H7 (cell line): Measurements from ENCODE around the gene PIH1D1. TPM values are rescaled to one million over a fixed set of nuclear protein-coding genes. Genes with fewer than 3 reads are reported as not detected.
"Not testable (repeated sequence)": the region's sequence is repeated elsewhere in the genome, so short reads cannot be mapped to it uniquely, and the experiment has no call there.

Experiments
- DNase-seq: peaks from one replicate; pipeline ENCODE4 v3.0.0; 2012
- H3K27me3 ChIP-seq: 2 replicates; pipeline ENCODE4 v1.6.0; 2011; ENCODE audit warnings: mild to moderate bottlenecking, low read length; ENCODE audit not compliant: control insufficient read depth, insufficient read depth
- H3K36me3 ChIP-seq: replicated peaks from 2 replicates; pipeline ENCODE4 v1.5.1; 2011; ENCODE audit warnings: low read length; ENCODE audit not compliant: control insufficient read depth, insufficient read depth
- H3K4me3 ChIP-seq: 2 replicates; pipeline ENCODE4 v1.5.1; 2011; ENCODE audit warnings: low read depth, mild to moderate bottlenecking, control low read depth, low read length, moderate library complexity; ENCODE audit not compliant: insufficient read depth
- total RNA-seq: library from RNA; depleted of rRNA; stranded (reverse); fragments of >200 nt; shearing (Covaris generic); gene quantifications from 2 replicates; pipeline ENCODE4 v1.2.3, GENCODE V29; 2014

The PIH1D1 gene
- total RNA-seq, 1 experiment from 2014 or later = 194 TPM

- Histone ChIP-seq H3K27me3 (no peaks in the 10 kb centered on the region), H3K36me3 (peaks cover 38% of the 10 kb centered on the region), H3K4me3 (peak overlapping the region; percentile 82)
- peak; percentile 40 for DNase-seq
Observed at GRCh38 chr19:49488046-49488862, 36.6 kb upstream of the PIH1D1 start.

- Histone ChIP-seq H3K36me3 (peaks cover 35% of the 10 kb centered on the region), H3K27me3 (no peaks in the 10 kb centered on the region), H3K4me3 (peak within 1 kb of the TSS; percentile 82)
- DNase-seq = peak; percentile 99
Observed at GRCh38 chr19:49487277-49488045, 35.8 kb upstream of the PIH1D1 start, which contains the start of gene RPL13A. Gene RPL13A (plus strand): TSS chr19:49487608. CDS start chr19:49487630, 22 bp downstream.

- Histone ChIP-seq H3K27me3 (no peaks in the 10 kb centered on the region), H3K4me3 (peak overlapping the region; percentile 21), H3K36me3 (peaks cover 32% of the 10 kb centered on the region)
- DNase-seq = no peak
Observed at GRCh38 chr19:49486710-49487276, 35.2 kb upstream of the PIH1D1 start.

DNA sequence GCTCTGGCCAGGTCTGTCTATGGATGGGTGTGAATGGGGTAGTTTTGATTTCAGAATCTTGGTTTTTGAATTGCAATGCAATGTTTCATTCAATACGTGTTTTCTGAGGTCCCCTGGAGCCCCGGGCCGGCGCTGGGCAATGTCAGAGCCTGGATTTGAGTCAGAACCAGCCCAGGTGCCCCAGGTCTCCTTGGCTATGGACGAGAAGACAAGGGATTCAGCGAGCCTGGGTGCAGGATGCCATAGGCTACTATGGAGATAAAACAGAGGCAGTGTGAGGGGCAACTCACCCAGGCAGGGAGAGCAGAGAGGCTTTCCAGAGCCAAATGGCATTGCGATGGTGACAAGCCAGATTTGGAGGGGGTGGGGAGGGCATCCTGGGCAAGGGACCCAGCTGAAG is 34.6 kb upstream of the PIH1D1 start:
- Histone ChIP-seq H3K36me3 (peaks cover 27% of the 10 kb centered on the region), H3K27me3 (no peaks in the 10 kb centered on the region), H3K4me3 (no peak overlapping the region)
- no peak for DNase-seq

- DNase-seq = peak; percentile 31
- Histone ChIP-seq H3K27me3 (no peaks in the 10 kb centered on the region), H3K36me3 (no peaks in the 10 kb centered on the region), H3K4me3 (no peak overlapping the region)
Observed at GRCh38 chr19:49481020-49481683, 29.5 kb upstream of the PIH1D1 start.

DNA sequence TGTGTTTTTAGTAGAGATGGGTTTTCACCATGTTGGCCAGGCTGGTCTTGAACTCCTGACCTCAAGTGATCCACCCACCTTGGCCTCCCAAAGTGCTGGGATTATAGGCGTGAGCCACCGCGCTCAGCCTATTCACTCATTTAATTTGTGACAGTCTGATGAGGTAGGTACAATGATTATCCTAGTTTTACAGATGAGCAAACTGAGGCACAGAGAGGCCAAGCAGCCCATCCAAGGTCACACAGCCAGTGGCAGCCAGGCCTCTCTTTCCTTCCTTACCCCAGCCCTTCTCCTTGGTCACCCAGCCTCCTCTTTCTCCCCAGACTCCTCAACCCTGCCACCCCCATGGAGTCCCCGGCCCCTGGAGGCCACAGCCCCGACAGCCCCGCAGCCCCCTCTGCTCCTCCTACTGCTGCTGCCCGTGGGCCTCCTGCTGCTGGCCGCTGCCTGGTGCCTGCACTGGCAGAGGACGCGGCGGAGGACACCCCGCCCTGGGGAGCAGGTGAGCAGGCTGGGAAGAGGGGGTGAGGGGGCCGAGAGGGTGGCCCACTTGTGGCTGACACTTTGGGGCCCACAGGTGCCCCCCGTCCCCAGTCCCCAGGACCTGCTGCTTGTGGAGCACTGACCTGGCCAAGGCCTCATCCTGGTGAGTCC is 28.5 kb upstream of the PIH1D1 start:
- peak; percentile 36 for DNase-seq

GRCh38 chr19:49475995-49476880 is 24.6 kb upstream of the PIH1D1 start:
- Histone ChIP-seq H3K4me3 (peak overlapping the region; percentile 22), H3K36me3 (no peaks in the 10 kb centered on the region), H3K27me3 (peaks cover 11% of the 10 kb centered on the region)
- DNase-seq = peak; percentile 95

More for the DNA sequence above, 28.5 kb upstream of the PIH1D1 start:
- Histone ChIP-seq H3K4me3 (no peak overlapping the region), H3K27me3 (peaks cover 4% of the 10 kb centered on the region), H3K36me3 (no peaks in the 10 kb centered on the region)

DNA sequence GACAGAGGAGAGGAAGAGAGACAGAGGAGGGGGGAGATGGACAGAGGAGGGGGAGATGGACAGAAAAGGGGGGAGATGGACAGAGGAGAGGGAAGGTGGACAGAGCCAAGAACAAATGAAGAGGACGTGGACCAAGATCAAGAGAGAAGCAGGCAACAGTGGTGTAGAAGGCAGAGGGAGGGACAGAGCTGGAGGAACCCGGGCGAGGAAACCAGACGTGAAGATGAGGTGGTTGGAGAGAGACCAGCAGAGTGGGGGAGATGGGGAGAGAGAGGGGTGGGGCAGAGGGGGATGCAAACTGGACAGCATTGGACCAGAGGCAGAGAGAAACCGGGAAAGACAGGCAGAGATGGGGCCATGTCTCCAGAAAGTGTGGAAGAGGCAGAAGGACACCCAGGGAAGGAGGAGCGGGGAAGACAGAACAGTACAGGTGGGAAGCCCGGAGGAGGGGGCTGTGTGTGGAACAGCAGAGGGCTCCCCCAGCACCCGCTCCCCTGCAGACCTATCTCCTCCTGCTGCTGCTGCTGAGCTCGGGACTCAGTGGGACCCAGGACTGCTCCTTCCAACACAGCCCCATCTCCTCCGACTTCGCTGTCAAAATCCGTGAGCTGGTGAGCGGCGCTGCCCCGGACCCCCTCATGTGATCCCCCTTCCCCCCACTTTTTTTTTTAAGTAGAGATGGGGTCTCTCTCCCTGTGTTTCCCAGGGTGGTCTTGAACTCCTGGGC is 23.7 kb upstream of the PIH1D1 start:
- Histone ChIP-seq H3K27me3 (peaks cover 11% of the 10 kb centered on the region), H3K4me3 (no peak overlapping the region), H3K36me3 (no peaks in the 10 kb centered on the region)
- peak; percentile 41 for DNase-seq

DNA sequence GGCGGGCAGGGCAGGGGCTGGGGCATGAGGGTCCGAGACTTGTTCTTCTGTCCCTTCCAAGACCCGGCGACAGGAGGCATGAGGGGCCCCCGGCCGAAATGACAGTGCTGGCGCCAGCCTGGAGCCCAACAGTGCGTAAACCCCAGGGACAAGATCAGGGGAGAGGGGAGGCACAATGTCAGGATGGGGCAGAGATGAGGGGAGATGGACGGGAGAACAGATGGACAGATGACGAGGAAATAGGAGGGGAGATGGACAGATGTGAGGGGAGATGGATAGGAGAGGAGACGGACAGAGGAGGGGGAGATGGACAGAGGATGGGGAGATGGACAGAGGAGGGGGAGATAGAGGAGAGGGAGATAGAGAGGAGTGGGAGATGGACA is 22.9 kb upstream of the PIH1D1 start:
- peaks cover 3% of the 10 kb centered on the region for H3K36me3 ChIP-seq
- H3K27me3 ChIP-seq = peaks cover 11% of the 10 kb centered on the region
- DNase-seq = no peak
- peak overlapping the region; percentile 34 for H3K4me3 ChIP-seq

DNA sequence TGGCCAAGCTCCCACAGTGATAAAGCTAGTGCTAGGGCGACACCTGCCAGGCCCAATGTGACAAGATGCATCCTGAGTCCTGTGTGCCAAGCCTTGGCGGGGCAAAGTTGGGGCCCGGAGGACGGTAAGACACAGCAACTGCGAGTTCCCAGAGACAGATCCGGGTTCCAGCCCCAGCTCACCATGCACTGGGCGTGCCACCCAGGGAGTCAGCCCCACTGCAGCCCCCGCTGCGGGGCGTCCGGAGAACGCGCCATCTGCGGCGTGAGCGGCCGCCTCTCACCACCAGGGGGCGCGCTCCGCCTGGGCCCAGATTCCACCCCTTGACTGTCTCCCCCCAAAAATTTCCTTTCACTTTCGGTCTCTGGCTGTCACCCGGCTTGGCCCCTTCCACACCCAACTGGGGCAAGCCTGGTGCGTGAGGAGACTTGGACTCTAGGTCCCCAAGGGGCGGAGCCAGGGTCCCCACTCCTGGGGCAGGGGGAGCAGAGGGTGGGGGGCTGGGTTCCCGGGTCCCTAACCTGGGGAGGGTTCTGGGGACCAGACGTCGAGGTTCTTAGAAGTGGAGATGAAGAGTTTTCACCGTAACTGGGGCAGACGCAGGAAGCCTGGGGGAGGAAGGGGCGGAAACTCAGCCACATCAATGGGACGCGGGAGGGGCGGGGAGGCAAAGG is 22.4 kb upstream of the PIH1D1 start, which contains the start of gene FLT3LG:
FLT3LG (plus strand) TSS at position 348 of the 674 bp plus-strand sequence. CDS start 425 bp downstream, outside the sequence.
- H3K27me3 ChIP-seq = peaks cover 11% of the 10 kb centered on the region
- peak; percentile 97 for DNase-seq
- H3K4me3 ChIP-seq = peak within 1 kb of the TSS; percentile 34

GRCh38 chr19:49473501-49473867 is 21.9 kb upstream of the PIH1D1 start:
- not testable (repeated sequence) for H3K36me3 ChIP-seq, H3K4me3 ChIP-seq, DNase-seq
- H3K27me3 ChIP-seq = peaks cover 11% of the 10 kb centered on the region

More for the DNA sequence above, 22.4 kb upstream of the PIH1D1 start, which contains the start of gene FLT3LG:
- peaks cover 3% of the 10 kb centered on the region for H3K36me3 ChIP-seq

- H3K27me3 ChIP-seq = peaks cover 11% of the 10 kb centered on the region
- peak; percentile 30 for DNase-seq
- peaks cover 3% of the 10 kb centered on the region for H3K36me3 ChIP-seq
- H3K4me3 ChIP-seq = no peak overlapping the region
Observed at GRCh38 chr19:49472936-49473335, 21.3 kb upstream of the PIH1D1 start.
